ENCODE data around the gene TEX54. TPM values are rescaled to one million over a fixed set of nuclear protein-coding genes. Genes with fewer than 3 reads are reported as not detected.

TEX54 gene
- total RNA-seq, 2 donors from 2014 or later, result 0.70 TPM; not detected in 1

DNA sequence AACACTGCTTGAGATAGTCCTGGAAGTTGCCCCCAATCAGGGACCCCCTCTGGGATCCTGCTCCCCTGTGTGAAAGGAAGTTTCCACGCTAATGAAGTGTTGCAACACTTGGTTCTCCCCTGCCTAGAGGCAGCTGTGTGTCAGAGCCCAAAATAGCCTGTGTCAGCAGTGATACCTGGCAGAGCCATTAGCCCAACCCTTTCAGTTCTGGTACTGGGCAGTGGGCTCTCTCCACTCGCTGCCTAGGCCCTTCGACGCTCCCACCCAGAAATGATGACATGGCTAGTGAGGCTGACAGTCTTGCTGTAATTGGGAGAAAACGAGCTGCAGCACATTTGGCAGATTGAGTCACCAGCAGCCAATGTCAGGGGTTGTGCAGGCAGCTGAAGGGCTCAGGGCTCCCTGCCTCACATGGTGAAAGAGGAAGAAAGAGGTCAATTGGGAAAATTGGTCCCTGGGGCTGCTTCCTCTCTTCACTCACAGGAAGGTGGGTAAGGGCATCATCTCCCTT, 26.0 kb downstream of the TEX54 start:
- DNase-seq (ENCODE audit: low spot score in 2 of 2) (no peak), ATAC-seq (no peak)
- peaks cover 24 to 30% of the 10 kb centered on the region in 2 donors for H3K36me3 Mint-ChIP-seq
- H3K27ac Mint-ChIP-seq, result peak overlapping the region in 1 of 2 donors; percentile 98
- no peaks in the 10 kb centered on the region for H3K9me3 Mint-ChIP-seq

DNA sequence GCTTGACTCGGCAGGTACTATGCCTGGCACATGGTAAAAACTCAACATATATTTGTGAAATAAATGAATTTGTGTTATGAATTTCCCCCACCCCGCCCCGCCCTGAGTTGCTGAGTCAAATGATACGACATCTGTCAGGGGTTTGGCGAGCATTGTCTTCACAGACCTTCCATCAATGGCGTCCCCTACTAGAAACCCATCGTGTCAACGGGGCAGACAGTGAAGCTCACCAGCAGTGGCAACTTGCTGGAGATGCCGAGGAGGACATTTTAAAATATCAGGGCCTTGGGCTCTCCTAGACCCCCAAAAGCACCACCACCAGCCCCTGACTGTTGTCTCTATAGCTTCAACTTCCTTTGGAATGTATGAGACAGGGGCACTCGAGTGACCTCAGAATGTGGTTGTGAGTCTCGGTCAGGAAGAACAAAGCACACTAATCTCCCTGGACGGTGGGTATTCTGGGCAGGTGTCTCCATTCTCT, 26.6 kb downstream of the TEX54 start:
- peak in 1 of 2 donors; percentile 22 for ATAC-seq
- peaks cover 24 to 37% of the 10 kb centered on the region in 2 donors for H3K36me3 Mint-ChIP-seq

GRCh38 chr11:62805076-62805892, 27.4 kb downstream of the TEX54 start, which contains the start of gene NXF1:
NXF1 (minus strand) TSS chr11:62805440; CDS start chr11:62805356, 84 bp downstream.
- ATAC-seq, result peak; percentile 75 to 78
- peaks cover 24 to 39% of the 10 kb centered on the region in 2 donors for H3K36me3 Mint-ChIP-seq

More for the DNA sequence above, 26.6 kb downstream of the TEX54 start:
- no peaks in the 10 kb centered on the region for H3K9me3 Mint-ChIP-seq
- DNase-seq (ENCODE audit: low spot score in 2 of 2), result no peak
- peak overlapping the region; percentile 74 to 98 for H3K27ac Mint-ChIP-seq

GRCh38 chr11:62804310-62805075, 28.1 kb downstream of the TEX54 start:
- DNase-seq (ENCODE audit: low spot score in 2 of 2) (peak in 1 of 2 donors; percentile 33), ATAC-seq (peak; percentile 42 to 51)
- Mint-ChIP-seq H3K27ac (peak overlapping the region; percentile 98 to 100), H3K9me3 (no peaks in the 10 kb centered on the region), H3K36me3 (peaks cover 24 to 45% of the 10 kb centered on the region in 2 donors)

More at GRCh38 chr11:62805076-62805892, 27.4 kb downstream of the TEX54 start, which contains the start of gene NXF1:
- peak within 1 kb of the TSS; percentile 98 to 100 for H3K27ac Mint-ChIP-seq
- DNase-seq (ENCODE audit: low spot score in 2 of 2), result peak; percentile 98
- H3K9me3 Mint-ChIP-seq, result no peaks in the 10 kb centered on the region

GRCh38 chr11:62801071-62801470, 31.6 kb downstream of the TEX54 start:
- Mint-ChIP-seq H3K9me3 (no peaks in the 10 kb centered on the region), H3K36me3 (peaks cover 27 to 48% of the 10 kb centered on the region in 2 donors), H3K27ac (peak overlapping the region; percentile 81 to 88)
- ATAC-seq, result no peak
- no peak for DNase-seq (ENCODE audit: low spot score in 2 of 2)

- ATAC-seq, result peak; percentile 6 to 14
- Mint-ChIP-seq H3K27ac (peak overlapping the region; percentile 72 to 96), H3K9me3 (no peaks in the 10 kb centered on the region), H3K36me3 (peaks cover 23 to 49% of the 10 kb centered on the region in 2 donors)
- no peak for DNase-seq (ENCODE audit: low spot score in 2 of 2)
These were observed 33.2 kb downstream of the TEX54 start for GRCh38 chr11:62799486-62799885.

- Mint-ChIP-seq H3K9me3 (no peaks in the 10 kb centered on the region), H3K36me3 (peaks cover 23 to 39% of the 10 kb centered on the region in 2 donors), H3K27ac (peak overlapping the region in 1 of 2 donors; percentile 72)
- ATAC-seq, result no peak
- no peak for DNase-seq (ENCODE audit: low spot score in 2 of 2)
These were observed 36.4 kb downstream of the TEX54 start for GRCh38 chr11:62796281-62796680.

- peaks cover 35 to 38% of the 10 kb centered on the region in 2 donors for H3K36me3 Mint-ChIP-seq
- H3K27ac Mint-ChIP-seq, result peak overlapping the region; percentile 18 to 83
- ATAC-seq, result no peak
- H3K9me3 Mint-ChIP-seq, result no peaks in the 10 kb centered on the region
- no peak for DNase-seq (ENCODE audit: low spot score in 2 of 2)
These were observed 38.4 kb downstream of the TEX54 start for GRCh38 chr11:62794201-62794775.

DNA sequence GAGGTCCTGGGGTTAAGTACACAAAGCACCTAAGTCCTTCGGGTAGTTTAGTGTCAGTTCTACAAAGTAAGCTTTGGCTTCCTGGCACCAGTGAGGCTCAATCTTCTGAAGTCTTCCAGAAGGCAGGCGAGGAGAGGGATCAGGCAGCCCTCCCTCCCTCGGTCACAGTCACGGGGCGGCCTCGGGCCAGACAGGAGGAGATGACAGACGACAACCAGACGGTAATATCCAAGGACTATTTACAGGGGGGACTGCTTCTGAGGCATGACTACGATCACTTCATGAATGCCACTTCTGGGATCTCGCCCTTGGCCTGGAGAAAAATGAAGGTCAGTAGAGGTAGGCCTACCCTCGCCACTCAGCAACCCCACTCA, 40.5 kb downstream of the TEX54 start:
- Mint-ChIP-seq H3K36me3 (peaks cover 42 to 44% of the 10 kb centered on the region in 2 donors), H3K9me3 (no peaks in the 10 kb centered on the region), H3K27ac (peak overlapping the region; percentile 82 to 90)
- ATAC-seq (peak in 1 of 2 donors; percentile 8), DNase-seq (ENCODE audit: low spot score in 2 of 2) (no peak)

DNA sequence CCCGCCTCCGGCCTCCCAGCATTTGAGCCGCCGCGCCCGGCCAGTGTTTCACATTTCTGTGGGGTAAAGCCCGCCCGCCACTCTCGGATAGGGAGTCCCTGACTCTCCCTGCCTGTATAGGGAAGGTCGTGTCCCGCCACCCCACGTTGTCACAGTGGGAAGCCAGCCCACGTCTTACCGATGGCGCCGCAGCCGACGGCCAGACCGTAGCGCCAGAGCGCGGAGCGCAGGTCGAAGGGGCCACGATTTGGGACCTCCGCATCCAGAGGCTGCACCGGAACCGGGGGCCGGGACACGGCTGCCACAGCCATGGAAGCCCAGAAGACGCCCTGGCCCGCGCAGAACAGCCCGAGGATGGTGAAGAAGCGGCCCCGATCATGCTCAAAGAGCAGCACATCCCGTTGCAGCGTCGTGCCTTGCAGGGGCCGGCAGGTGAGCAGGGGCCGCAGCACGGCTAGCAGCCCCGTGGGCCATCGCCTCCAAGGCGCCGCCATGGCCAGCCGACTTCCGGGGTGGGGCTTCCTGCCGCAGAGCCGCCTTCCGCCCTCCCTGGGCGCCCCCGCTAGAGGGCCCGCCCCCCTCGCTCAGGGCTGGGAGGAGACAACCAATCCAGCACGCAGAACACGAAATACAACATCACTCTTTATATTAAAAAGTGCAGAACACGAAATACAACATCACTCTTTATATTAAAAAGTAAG, 41.0 kb downstream of the TEX54 start, which contains the start of gene TMEM223:
Gene TMEM223 (minus strand): TSS at position 506 of the 701 bp plus-strand sequence. CDS start 12 bp downstream, at position 494.
- Mint-ChIP-seq H3K9me3 (no peaks in the 10 kb centered on the region), H3K36me3 (peaks cover 43 to 46% of the 10 kb centered on the region in 2 donors), H3K27ac (peak within 1 kb of the TSS; percentile 90 to 98)
- DNase-seq (ENCODE audit: low spot score in 2 of 2) (peak; percentile 87 to 94), ATAC-seq (peak; percentile 74 to 80)

DNA sequence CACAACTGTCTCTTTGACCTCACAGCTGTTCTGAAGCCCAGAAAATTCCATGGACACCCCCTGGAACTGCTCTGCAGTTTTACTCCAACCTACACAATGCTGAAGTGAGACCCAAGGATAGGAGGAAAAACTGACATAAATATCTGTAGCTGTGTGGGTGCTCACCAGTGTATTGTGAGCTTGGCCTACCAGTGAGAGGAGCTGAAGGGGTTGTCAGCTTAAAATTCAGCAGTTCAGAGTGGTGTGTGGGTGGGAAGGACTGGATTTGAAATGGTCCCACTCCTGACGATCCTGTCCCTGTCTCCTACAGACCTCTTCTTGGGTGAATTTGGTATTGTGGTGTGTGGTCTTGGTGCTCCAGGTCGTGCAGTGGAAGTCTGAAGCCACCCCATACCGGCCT, 43.1 kb downstream of the TEX54 start:
- no peaks in the 10 kb centered on the region for H3K9me3 Mint-ChIP-seq
- DNase-seq (ENCODE audit: low spot score in 2 of 2), result no peak
- no peak for ATAC-seq
- peaks cover 33 to 40% of the 10 kb centered on the region in 2 donors for H3K36me3 Mint-ChIP-seq
- H3K27ac Mint-ChIP-seq, result peak overlapping the region; percentile 75 to 90

DNA sequence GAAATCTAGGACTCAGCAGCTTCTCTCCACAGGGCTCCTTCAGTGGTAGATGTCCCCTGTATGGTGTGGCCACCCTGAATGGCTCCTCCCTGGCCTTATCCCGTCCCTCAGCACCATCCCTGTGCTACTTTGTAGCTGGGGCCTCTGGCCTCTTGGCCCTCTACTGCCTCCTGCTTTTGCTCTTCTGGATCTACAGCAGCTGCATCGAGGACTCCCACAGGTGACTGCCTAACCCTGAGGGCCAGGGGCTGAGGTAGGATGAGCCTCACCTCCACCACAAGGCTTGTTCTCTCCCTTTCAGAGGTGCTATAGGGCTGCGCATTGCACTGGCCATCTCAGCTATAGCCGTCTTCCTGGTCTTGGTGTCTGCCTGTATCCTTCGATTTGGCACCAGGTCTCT, 43.6 kb downstream of the TEX54 start:
- Mint-ChIP-seq H3K9me3 (no peaks in the 10 kb centered on the region), H3K27ac (peak overlapping the region; percentile 75 to 90), H3K36me3 (peaks cover 33 to 37% of the 10 kb centered on the region in 2 donors)
- ATAC-seq, result no peak
- DNase-seq (ENCODE audit: low spot score in 2 of 2), result no peak

DNA sequence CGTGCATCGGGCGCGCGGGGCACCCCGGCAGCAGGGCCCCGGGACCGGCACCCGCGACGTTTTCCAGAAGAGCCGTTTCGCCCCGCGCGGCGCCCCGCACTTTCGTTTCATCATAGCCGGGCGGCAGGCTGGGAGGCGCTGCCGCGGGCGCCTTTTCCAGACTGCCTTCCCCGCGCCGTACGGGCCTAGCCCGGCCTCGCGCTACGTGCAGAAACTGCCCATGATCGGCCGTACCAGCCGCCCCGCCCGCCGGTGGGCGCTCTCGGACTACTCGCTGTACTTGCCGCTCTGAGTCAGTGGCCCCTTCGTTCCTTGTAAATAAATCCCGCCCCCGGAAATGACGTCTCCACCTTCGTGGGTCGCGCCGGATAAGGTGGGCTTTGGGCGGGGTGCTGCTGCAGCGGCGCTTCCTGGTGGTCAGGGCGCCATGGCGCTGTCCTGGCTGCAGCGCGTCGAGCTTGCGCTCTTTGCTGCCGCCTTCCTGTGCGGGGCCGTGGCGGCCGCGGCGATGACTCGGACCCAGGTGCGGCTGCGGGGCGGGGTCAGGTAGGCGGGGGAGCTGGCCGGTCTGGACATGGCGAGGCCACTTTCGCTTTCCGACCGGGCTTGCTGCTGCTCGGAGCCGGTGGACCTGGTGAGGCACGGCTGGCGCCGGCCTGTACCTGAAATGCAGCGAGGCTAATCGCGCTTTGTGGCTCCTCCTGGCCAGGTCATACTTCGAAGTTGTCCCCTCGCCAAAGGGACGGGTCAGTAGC, 45.5 kb downstream of the TEX54 start, which contains the start of gene TMEM179B:
Gene TMEM179B (plus strand): TSS at position 398 of the 755 bp plus-strand sequence. CDS start 30 bp downstream, at position 428.
- DNase-seq (ENCODE audit: low spot score in 2 of 2), result peak; percentile 94 to 97
- peaks cover 32 to 34% of the 10 kb centered on the region in 2 donors for H3K36me3 Mint-ChIP-seq
- ATAC-seq, result peak; percentile 79 to 80
- H3K27ac Mint-ChIP-seq, result peak within 1 kb of the TSS; percentile 90 to 91
- no peaks in the 10 kb centered on the region for H3K9me3 Mint-ChIP-seq

- no peaks in the 10 kb centered on the region for H3K9me3 Mint-ChIP-seq
- H3K36me3 Mint-ChIP-seq, result peaks cover 27 to 29% of the 10 kb centered on the region in 2 donors
These were observed 46.2 kb downstream of the TEX54 start for GRCh38 chr11:62786318-62787004.

More at GRCh38 chr11:62786318-62787004, 46.2 kb downstream of the TEX54 start:
- ATAC-seq (peak; percentile 69 to 74), DNase-seq (ENCODE audit: low spot score in 2 of 2) (peak; percentile 91)
- H3K27ac Mint-ChIP-seq, result peak overlapping the region; percentile 66 to 90
